ENCODE results near the gene ZNF24.

The ZNF24 gene

DNA sequence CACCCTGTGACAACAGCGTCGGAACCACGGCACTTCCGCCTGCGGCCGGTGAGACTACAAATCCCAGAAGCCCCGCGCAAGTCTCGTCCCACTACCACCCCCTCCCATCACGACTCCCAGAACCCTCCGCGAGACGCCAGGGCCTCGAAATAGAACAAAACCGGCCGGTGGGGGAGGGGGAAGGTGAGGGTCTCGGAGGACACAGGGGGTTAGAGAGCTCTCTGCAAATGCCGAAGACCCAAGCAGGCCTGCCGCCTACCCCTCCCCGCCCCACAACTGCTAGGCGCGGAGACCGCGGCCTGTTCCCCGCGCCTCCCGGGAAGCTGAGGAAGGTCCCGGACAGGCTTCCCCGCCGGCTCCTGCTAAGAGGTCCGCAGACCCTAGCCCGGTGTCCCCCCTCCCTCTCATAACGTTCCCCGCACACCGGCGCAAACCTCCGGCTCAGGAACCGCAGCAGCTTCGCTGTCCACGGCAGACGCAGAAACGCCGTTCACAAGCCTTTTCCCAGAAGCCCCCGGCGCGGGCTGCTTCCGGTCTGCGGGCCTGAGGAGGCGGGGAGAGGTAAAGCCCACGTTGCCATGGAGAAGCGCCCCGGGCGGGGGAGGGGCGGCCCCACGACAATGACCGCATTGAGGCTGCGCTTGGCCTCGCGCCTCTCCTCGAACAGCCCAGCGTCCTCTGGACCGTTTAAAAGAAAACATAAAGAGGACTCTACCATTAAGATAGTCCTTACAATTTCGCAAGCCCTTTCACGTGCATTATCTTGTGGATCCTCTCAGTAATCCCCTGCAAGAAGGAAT is at the start of gene ZNF24:
TSS of gene ZNF24 (minus strand) at position 485 of the 800 bp plus-strand sequence. CDS start 3,770 bp downstream, outside the sequence.
- DNase-seq (ENCODE audit: low read depth in 3 of 3), result peak; percentile 82 to 87 (median 82)

DNA sequence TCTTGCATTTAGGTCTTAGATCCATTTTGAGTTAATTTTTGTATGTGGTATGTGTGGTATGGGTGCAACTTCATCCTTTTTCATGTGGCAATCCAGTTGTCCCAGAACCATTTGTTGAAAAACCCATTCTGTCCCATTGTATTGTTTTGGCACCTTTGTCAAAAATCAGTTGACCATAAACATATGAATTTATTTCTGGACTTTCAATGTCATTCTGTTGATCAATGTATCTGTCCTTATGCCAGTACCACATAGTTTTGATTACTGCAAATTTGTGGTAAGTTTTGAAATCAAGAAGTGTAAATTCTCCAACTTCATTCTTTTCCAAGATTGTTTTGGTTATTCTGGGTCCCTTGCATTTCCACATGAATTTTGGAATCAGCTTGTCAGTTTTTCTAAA is 49.5 kb upstream of the ZNF24 start:
- no peak for DNase-seq (ENCODE audit: low read depth in 3 of 3)

- no peak for DNase-seq (ENCODE audit: low read depth in 3 of 3)
These were observed 48.2 kb upstream of the ZNF24 start for GRCh38 chr18:35392375-35392774.

- DNase-seq (ENCODE audit: low read depth in 3 of 3), result no peak
These were observed 46.9 kb upstream of the ZNF24 start for GRCh38 chr18:35390951-35391700.

DNA sequence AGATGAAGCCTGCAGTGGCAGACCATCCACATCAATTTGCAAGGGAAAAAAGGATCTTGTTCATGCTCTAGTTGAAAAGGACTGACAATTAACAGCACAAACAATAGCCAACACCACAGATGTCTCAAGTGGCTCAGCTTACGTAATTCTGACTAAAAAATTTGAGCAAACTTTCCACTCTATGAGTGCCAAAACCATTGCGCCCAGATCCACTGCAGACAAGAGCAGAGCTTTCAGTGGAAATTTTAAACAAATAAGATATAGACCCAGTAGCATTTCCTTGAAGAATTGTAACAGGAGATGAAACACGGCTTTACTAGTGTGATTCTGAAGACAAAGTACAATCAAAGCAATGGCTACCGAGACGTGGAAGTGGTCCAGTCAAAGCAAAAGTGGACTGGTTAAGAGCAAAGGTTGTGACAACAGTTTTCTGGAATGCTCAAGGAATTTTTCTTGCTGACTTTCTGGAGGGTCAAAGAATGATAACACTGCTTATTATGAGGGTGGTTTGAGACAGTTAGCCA is 44.9 kb upstream of the ZNF24 start:
- DNase-seq (ENCODE audit: low read depth in 3 of 3), result no peak

- no peak for DNase-seq (ENCODE audit: low read depth in 3 of 3)
These were observed 42.9 kb upstream of the ZNF24 start for GRCh38 chr18:35387152-35387571.

- DNase-seq (ENCODE audit: low read depth in 3 of 3), result peak; percentile 30 to 50 (median 47)
These were observed 42.4 kb upstream of the ZNF24 start for GRCh38 chr18:35386600-35387100.

DNA sequence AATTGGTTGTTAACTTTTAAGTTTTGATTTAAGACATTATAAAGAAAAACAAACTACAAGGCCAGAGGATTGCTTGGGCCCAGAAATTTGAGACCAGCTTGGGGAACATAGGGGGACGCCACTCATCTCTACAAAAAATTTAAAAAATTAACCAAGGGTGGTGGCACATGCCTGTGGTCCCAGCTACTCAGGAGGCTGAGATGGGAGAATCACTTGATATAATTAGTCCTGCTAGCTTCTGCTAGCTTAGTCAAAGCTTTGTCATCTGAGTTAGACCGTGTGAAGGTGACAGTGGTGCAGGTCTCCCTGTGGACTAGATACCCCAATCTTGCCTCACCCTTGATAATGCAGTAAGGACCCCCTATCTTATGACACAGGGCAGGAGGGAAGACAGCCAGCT is 38.9 kb upstream of the ZNF24 start:
- no peak for DNase-seq (ENCODE audit: low read depth in 3 of 3)

- DNase-seq (ENCODE audit: low read depth in 3 of 3), result no peak
These were observed 35.2 kb upstream of the ZNF24 start for GRCh38 chr18:35379421-35379820.

- DNase-seq (ENCODE audit: low read depth in 3 of 3), result no peak
These were observed 34.3 kb upstream of the ZNF24 start for GRCh38 chr18:35378574-35378896.

DNA sequence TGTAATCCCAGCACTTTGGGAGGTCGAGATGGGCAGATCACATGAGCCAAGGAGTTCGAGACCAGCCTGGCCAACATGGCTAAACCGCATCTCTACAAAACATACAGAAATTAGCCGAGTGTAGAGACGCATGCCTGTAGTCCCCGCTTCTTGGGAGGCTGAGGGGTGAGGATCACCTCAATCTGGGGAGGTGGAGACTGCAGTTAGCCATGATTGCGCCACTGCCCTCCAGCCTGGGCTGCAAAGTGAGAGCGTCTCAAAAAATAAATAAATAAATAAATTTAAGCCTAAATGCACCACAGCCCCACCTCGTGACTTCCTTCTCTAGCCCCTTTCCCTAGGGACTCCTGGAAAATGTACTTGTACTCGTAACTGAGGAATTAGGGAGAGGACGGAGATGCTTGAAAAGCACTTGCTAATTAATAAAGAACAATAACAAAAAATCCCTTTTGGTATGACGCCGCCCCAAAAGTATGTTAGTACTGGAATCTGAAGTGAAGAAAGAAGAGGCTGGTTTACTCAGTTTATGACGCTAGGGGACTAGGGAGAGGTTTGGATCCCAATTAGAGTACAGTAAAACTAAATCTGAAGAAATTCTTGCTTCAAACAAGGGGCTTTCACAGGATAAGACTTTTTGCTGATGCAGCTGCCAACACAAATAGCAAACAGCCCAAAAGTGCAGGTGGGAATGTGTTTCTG is 33.8 kb upstream of the ZNF24 start:
- no peak for DNase-seq (ENCODE audit: low read depth in 3 of 3)

- DNase-seq (ENCODE audit: low read depth in 3 of 3), result peak; percentile 45 to 59 (median 52)
These were observed 32.8 kb upstream of the ZNF24 start, which contains the start of gene ZNF396 for GRCh38 chr18:35376742-35377695. Gene ZNF396 (minus strand): TSS chr18:35377337. CDS start chr18:35374292, 3,045 bp downstream.

GRCh38 chr18:35376393-35376741 is 32.1 kb upstream of the ZNF24 start:
- DNase-seq (ENCODE audit: low read depth in 3 of 3), result no peak

DNA sequence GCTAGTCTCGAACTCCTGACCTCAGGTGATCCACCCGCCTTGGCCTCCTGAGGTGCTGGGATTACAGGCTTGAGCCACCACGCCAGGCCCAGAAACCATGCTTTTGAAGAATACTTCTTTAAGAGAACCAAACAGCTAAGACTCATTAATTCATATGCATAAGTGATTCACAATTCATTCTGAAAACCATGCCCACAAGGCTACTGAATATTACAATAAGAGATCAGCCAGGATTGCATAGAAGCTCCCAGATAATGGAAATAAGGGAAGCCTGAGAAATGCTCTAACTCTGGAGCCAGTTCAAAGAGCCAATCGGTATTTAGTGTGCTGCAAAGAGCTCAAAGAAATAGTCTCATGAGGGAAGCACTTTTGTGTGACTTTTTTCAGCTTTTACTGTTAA is 30.5 kb upstream of the ZNF24 start:
- DNase-seq (ENCODE audit: low read depth in 3 of 3), result no peak

DNA sequence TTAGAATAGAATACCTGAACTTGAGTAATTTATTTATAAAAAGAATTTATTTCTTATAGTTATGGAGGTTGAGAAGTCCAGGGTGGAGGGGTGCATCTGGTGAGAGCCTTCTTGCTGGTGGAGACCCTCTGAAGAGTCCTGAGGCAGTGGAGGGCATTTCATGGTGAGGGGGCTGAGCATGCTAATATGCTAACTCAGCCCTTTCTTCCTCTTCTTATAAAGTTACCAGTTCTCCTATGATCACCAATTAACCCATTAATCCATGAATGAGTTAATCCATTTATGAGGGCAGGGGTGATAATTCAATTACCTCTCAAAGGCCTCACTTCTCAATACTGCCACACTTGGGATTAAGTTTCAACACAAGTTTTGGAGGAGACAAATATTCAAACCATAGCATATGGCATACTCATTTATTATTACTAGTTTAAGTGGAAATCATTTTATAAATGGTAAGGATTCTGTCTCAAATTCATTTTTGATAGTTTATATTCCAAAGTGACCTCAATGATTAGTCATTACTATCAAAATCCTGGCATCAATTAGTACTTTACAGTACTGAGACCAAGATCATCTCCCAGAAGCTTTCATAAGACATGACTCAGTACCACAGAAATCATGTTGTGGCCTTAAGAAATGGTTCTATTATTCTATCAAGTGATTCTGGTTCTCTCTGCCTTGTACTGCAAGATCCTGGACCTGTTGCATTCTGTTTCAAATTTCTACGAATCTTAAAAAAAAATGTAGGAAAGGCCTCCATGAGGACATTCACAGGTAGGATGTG is 27.4 kb upstream of the ZNF24 start:
- no peak for DNase-seq (ENCODE audit: low read depth in 3 of 3)

DNA sequence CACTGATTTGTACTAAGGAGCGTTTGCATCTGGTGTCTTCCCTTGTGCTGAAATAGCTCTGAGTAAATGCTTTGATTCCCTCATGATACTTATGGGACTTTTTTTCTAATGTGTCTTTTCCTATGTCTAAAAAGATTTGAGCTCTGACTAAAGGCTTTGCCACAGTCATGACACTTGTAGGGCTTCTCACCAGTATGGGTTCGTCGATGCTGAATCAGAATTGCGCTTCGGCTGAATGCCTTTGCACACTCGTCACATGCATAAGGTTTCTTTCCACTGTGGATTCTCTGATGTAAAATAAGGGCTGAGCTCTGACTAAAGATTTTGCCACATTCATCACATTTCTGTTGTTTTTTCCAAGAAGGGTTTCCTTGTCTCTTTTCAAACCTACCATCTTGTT is 24.9 kb upstream of the ZNF24 start:
- DNase-seq (ENCODE audit: low read depth in 3 of 3), result no peak

DNA sequence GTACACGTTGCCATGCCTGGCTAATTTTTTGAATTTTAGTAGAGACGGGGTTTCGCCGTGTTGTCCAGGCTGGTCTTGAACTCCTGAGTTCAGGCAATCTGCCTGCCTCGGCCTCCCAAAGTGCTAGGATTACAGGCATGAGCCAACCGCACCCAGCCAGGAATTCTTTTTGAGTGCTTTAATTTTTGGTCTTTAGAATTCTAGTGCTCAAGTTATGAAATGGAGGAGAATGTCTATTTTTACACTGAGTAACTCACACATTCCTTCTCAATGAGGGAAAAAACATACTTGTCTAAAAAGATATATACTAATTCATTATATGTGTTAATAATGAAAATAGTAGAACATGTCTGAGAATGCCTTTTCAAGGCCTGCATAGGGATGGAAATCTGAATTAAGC is 24.4 kb upstream of the ZNF24 start:
- DNase-seq (ENCODE audit: low read depth in 3 of 3), result no peak

- DNase-seq (ENCODE audit: low read depth in 3 of 3), result no peak
These were observed 18.3 kb upstream of the ZNF24 start for GRCh38 chr18:35362531-35362930.

DNA sequence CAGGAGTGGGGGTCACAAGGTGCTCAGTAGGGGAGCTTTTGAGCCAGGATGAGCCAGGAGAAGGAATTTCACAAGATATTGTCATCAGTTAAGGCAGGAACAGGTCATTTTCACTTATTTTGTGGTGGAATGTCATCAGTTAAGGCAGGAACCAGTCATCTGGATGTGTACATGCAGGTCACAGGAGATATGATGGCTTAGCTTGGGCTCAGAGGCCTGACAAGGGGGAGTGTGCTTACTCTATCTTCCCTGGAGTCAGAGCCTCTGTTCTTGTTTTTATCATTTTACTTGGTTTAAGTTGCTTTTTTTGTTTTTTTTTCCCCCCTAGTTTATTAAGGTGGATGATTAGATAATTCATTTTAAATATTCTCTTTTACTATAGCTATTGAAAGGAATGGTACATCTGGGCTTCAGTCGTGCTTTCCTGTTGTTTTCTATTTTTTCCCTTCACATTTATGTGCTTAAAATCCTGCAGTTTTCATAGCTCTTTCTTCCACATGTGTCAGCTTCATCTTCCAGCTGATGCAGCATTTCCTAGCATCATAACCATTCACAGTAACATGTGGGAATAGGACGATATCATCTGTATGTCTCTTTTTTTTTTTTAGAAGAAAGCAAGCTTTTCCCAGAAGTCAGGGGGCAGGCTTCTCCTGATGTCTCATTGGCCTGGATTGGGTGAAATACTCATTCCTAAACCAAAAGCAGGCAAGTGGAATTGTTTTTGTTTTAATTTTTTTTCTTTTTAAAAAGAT is 17.5 kb upstream of the ZNF24 start:
- DNase-seq (ENCODE audit: low read depth in 3 of 3), result no peak

All from stimulated activated CD4-positive, alpha-beta T cell treated with anti-CD3 and anti-CD28 coated beads, TNF-alpha, amount 100 ng/mL, for 48 hours (primary cell).